GM20431 (cell line): ENCODE data around the gene VWDE.
"Not testable (repeated sequence)": the region's sequence is repeated elsewhere in the genome, so short reads cannot be mapped to it uniquely, and the experiment has no call there.

ENCODE experiments used
- in situ Hi-C: fragments of 300-500 bp; cut with MseI, MboI; formaldehyde crosslinking; loops from one replicate; pipeline ENCODE4 v1.15.0; 2020; ENCODE audit warnings: low sequenced_read_pairs; ENCODE audit not compliant: unreplicated experiment

The VWDE gene

DNA sequence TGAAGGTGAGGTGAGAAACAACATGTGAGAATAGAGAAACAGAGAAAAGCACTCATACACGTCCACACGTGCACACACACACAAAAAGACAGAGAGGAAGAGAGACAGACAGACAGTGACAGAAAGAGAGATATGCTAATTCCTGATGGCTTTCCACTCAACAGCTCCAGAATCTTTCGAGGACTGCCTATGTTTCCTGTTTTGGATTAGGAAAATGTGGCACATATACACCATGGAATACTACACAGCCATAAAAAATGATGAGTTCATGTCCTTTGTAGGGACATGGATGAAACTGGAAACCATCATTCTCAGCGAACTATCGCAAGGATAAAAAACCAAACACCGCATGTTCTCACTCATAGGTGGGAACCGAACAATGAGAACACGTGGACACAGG lies 4.0 kb upstream of the VWDE start:
- in situ Hi-C loops, result not testable (repeated sequence)

DNA sequence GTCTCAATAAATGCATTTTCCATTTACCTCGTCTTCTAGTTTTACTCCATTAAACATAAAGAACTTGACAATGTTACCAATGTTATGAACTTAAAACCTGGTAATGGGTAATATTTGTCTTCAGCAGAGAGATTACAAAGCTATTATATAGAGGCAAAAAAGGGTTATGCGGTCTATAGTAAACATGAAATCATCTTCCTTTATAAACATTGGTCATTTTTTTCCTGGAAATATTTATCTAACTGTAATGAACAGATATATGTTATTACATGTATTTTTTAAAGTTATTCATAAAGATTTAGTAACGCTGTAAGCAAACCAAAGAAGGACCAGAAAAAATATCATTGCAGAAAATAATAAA lies 1.3 kb downstream of the VWDE start:
- in situ Hi-C loops, result no loop called here

DNA sequence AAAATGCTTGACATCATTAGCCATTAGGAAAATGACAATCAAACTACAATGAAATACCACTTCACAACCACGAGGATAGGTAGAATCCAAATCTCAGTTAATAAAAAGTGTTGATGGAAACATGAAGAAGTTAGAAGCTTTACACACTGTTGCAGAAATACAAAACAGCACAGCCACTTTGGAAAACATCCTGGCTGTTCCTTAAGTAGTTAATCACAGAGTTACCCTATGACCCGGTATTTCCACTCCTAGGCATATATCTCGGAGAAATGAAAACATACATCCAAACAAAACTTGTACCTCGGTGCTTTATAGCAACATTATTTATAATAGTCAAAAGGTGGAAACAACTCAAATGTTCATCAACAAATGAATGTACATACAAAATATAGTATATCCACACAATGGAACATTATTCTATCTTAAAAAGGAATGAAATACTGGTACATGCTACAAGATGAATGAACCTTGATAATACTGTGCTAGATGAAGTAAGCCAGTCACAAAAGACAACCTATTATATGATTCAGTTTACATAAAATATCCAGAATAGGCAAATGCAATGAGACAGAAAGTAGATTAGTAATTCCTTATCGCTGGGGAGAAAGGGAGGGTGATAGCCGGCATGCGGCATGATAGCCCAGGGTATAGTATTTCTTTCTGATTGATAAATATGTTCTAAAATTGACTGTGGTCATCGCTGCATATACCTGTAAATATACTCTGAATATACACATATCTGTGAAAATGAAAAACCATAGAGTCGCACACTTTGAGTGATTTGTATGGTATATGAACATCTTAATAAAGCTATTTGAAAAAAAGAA lies 1.9 kb downstream of the VWDE start:
- in situ Hi-C loops, result no loop called here

DNA sequence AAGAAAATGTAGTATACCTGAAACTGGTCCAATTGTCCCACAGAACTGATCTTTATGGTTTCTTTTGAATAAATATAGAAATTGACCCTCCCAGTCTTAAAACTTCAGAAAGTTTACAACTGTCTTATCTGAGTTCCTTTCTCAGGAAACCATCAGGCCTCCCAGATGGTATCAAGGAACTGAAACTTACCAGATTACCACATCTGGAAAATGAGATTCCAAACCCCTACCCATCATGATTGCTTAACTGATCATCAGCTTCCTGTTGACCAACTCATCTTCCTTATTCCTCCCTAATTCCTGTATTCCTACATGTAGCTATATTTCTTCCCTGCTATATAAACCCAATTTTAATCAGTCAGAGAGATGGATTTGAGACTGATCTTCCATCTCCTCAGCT lies 5.5 kb downstream of the VWDE start:
- in situ Hi-C loops, result no loop called here

DNA sequence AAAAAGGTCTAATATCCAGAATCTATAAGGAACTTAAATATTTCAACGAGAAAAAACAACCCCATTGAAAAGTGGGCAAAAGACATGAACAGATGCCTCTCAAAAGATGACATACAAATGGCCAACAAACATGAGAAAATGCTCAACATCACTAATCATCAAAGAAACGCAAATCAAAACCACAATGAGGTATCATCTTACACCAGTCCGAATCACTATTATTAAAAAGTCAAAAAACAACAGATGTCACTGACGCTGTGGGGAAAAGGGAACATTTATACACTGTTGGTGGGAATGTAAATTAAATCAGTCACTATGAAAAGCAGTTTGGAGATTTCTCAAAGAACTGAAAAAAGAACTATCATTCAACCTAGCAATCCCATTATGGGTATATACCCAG lies 6.0 kb downstream of the VWDE start:
- in situ Hi-C loops, result no loop called here

DNA sequence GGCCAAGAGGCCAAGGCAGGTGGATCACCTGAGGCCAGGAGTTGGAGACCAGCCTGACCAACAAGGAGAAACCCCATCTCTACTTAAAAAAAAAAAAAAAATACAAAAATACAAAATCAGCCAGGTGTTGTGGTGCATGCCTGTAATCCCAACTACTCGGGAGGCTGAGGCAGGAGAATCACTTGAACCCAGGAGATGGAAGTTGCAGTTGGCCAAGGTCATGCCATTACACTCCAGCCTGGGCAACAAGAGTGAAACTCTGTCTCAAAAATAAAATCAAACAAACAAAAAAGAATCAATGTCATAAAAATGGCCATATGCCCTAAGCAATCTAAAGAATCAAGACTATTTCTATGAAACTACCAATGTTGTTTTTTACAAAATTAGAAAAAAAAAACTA lies 7.0 kb downstream of the VWDE start:
- in situ Hi-C loops, result not testable (repeated sequence)

DNA sequence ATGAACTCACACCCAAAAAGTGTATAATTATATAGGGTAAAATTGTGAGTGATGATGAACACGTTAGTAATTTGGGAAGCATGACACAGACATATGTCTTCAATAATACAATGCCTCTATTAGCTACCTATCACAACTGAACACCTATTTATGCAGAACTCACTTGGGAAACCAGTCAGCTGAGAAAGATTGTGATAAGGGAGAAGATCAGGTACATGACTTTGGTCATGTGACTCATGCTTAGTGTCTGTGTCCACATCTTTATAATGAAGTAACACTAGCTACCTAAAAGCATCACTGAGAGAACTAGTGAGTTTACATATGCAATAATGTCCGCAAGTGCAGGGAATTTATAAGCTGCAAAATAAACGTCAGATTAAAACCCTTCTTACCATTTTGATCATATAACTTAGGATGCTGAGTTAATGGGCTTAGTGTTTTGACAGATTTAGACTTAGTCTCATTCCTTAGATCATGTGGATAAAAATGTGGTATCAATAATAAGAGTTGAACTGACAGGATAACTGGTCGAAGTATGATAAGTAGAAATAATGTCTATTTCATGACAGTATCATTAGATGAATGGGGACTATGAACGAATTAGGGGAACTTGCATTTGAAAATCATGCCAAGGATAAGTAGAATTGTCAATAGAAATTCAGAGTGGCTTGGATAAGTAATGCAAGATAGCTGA lies 11.6 kb downstream of the VWDE start:
- in situ Hi-C loops, result no loop called here

DNA sequence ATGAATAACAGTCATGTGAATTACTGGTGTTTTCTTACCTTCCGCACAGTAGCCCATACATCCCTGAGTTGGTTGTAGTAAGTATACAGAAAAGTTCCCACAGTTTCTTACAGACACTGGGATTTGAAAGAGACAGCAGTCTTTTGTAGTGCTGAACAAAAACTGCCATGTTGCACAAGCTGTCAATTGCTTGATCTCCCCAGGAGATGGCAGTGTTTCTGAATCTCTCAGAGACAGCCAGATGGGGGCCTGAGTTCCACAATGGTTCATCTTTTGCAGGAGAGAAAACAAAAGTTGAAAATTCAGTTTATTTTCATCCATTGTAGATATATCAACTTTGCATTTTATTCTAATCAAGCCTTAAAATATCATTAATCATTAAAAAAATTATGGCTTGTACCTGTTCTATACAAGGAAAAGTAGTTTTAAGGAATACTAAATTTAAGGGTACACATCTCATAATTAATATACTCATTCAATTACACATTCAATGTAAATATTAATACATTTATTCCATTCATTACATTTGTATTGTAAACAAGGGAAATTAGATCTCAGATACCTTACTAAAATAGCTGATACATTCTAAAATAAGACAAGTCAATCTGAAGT lies 14.5 kb downstream of the VWDE start:
- in situ Hi-C loops, result no loop called here

DNA sequence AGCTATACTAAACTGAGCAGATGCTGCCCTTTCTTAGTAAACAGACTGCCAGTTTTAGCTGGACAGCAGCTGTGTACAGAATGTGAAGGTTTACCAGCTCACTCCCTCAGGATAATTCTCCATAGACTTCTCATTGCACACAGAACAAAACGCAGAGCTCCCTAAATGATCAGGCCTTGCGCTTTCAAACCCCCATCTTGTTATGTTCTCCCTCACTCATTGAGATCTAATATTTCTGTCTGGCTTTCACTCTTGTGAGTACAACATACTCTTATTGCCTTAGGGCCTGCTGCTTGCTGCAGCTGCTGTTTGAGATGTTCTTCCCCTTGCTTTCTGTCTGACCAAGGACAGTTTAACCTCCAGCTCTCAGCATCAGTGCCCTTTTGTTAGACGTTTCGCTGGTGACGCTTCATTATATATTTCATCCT lies 17.3 kb downstream of the VWDE start:
- in situ Hi-C loops, result no loop called here

DNA sequence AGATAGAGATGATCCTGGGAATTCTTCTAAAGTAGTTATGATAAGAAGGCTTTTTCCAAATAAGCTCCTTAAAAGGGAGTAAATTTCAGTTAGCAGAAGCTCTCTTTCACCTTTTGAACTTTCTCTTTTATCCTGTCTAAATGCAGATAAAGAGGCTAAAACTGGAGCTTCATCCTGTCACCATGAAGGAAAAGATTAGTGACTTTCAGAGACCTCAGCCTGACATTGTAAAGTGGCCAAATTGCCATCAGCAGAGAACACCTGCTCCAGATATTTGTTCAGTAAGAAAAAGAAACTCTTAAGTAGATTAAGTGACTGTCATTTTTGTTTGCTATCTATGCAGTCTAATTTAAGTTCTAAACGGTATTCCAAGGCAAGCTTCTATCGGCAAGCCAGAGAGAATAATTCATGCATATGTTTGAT lies 18.3 kb downstream of the VWDE start:
- in situ Hi-C loops, result no loop called here

DNA sequence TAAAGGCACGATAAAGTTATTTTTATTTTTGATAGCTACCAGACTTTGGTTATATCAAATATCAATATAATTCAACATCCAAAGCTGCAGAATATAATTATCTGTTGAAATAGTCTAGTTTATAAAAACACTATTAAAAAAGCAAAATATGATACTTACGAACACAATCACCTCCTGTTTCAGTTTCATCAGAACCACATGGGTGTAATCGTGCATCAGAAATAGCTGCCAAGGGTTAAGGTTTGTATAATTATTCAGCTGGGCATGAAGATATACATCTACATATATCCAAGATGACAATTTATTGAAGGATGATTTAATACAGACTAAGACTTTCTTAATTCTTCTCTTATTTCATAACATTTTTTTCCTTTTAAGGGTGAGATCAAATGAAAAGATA lies 20.3 kb downstream of the VWDE start:
- in situ Hi-C loops, result no loop called here

DNA sequence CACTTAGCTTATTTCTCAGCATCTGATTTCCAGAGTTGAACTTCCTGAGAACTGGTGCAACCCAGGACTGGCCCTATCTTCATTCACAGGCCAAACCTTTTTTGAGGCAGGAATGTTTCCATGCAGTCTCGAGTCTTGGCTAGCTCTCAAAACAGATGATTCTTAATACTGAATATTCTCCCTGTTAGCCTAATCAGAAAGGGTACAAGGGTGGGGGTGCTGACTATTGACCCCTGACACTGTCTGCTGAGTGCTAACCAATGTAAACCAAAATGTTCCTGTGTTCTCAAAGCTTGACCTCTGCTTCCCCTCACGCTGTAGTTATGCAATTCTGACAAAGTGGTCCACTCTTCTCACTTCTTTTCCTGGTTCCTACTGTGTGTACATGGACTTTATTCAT lies 25.3 kb downstream of the VWDE start:
- in situ Hi-C loops, result no loop called here

DNA sequence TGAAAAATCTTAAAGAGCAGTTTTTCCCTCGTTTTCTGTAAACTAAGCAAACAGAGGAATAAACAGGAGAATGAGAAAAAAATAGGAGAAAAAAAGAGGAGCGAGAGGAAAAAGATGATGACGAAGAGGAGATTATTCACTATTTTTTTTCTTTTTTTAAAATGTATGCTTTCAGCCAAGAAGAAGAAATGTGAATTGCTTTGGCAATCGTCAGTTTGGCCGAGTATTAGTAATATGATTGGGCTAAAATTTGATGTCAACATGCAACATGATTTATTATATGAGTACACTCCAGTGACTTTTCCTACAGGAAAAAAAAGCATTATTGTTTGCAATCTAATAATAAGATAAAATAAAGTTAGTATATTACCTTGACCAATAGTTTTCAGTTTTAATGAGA lies 26.3 kb downstream of the VWDE start:
- in situ Hi-C loops, result no loop called here

DNA sequence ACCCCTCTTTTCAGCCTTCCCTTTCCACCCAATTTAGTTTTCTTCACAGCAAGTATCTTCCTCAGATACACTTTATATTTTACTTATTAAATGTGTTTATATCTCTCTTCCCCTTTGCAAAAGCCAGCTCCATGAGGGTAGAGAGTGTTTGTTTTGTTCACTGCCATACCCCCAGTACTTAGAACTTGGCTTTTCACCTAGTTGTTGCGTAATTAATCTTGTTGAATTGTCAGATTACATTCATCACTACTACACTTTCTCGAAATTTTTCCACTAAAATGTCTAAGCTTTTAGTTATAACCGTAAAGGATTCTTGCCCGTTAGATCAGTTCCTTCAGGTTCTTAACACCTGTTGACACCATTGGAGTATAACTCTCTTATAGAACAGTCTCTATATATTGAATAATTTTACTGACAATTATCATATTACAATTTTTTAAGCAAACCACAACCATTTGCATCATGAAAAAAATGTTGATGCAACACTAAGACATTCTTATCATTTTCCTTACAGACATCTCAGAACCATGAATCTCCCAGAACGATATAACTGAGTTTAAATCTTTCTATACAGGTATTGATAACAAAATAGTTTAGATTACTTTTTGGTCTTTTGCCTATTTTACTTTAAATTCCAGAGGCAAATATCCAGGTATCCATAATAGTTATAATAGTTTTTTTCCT lies 29.9 kb downstream of the VWDE start:
- in situ Hi-C loops, result no loop called here

DNA sequence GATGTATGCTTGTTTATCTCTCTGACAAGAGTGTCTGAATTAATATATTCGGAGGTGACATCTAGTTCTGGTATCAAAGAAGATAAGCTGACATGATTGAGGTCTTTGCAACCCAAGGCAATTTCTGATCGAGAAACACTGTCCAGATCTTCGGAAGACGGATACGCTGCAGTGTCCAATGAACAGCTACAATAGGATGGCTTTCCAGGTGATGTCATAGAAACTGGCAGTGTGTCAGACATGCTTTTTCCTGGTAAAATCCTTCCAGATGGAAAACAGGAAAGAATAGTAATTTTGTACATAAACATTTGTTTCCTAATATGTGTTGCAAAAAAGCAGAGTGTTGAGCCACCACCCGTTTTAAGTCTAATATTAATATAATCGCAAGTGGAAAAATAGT lies 33.4 kb downstream of the VWDE start:
- in situ Hi-C loops, result no loop called here

DNA sequence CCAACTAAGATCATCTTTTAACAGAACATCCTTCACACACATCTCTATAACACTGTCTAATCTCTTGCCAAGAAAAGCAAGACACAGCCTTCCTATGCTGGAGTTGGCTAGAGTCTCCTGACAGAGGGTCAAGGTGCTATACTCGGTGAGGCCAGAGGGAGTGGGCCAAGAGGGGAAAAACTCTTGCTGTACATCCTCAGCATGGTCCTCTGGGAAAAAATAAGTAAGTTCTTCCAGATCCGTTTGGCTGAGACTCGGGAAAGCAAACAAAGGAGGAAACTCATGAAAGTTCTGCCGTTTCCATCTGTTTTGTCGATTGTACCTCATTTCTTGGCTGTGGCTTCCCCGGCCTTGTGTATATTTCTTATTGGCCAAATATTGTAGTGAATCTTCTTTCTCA lies 33.9 kb downstream of the VWDE start:
- in situ Hi-C loops, result no loop called here

DNA sequence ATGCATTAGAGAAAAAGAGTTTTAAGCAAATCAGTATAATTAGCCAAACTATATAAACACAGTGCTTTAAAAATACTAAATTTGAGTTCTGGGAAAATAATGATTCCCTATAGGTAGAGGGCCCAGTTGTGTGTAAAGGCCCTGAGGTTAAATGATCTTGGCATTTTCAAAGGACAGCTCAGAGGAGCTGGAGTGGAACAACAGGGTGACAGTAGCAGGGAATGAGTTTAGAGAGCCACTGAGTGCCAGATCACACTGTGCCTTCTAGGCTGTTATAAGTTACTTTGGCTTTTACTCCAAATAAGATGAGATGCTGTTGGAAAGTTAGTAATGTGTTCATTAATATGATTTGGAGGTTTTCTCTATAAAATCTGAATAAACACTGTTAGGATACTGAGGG lies 34.6 kb downstream of the VWDE start:
- in situ Hi-C loops, result no loop called here

DNA sequence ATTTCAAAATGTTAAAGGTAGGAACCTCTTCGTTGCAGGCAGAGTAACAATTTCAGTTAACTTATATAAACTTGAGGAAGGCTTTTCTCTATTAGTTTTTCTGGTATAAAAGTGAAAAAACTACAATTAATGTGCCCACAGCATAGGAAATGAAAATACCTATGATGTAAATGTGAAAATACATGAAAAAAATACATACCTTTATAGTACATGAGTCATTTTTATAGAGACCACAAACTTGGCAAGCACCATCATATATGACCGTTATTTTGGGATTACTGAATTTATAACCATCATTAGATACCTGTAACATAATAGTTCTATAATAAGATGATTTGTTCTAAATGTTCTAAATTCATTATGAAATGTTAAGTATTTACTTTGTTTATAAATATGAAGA lies 42.7 kb downstream of the VWDE start:
- in situ Hi-C loops, result no loop called here

DNA sequence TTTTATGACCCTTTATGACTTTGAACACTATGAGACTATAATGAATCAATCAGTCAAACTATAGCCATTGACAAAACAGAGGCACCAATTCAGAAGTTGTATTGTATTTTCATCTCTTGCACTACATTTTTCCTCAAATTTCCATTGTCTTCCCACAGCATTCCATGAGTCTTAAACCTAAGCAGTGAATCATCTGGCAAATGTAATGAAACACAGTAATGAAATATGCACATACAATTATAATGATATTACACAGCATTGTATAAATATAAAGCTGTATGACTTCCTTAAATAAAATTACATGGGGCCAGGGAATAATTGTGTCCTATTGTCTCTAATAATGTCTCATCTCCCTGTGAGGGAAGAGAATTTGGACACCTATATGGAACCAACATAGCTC lies 45.0 kb downstream of the VWDE start:
- in situ Hi-C loops, result no loop called here

DNA sequence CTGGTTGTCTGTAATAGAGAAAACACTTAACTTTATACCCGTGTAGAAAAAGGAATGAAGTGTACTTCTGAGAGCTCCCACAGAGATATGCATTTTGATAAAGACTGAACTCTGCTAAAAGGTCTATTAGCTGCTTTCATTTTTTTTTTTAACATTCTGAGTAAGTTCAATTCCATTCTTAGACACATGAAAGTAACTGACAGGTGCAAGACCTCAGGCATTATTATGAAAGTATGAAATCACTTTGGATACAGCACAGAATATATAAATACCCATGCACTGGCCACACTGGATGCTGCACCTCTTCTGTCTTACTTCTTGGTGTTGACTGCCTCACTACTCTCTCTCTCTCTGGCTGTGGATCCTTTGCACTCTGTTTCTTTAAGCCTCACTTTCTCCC lies 46.2 kb downstream of the VWDE start:
- in situ Hi-C loops, result no loop called here

DNA sequence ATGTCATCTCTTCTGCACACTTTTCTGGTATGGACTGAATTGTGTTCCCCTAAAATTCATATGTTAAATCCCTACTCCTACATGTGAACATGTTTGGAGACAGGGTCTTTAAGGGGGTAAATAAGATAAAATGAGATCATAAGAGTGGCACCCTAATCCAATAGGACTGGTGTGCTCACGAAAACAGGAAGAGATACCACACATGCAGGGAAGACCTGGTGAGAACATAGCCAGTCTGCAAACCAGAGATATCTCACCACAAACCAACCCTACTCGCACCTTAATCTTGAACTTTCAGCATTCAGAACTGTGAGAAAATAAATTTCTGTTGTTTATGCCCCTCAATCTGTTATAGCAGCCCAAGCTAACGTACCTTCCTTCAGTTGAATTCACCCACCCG lies 51.8 kb downstream of the VWDE start:
- in situ Hi-C loops, result no loop called here
